A549 (cell line): ENCODE measurements around the gene AK3. TPM values are rescaled to one million over a fixed set of nuclear protein-coding genes. Genes with fewer than 3 reads are reported as not detected.

ENCODE experiments used
- ATAC-seq, 2 experiments: fragments of 200-7000 bp in 1 of 2; fragments of >200 bp in 1 of 2; cut with Nextera tagmentation in 1 of 2; cut with Tn5 transposase in 1 of 2; 3 replicates each; pipeline versions ENCODE4 v1.8.0 to v1.9.1; 2018 to 2020; ENCODE audit warnings: mild to moderate bottlenecking in 1 of 2, moderate library complexity in 1 of 2
- CTCF ChIA-PET: fragments of 300-600 bp; sonication (Branson Sonifier 250); formaldehyde crosslinking; extraction: SDS; loops from one replicate; lab custom pipeline; 2021; ENCODE audit warnings: antibody characterized with exemption, inconsistent platforms; lab: Yijun Ruan, JAX
- POLR2A ChIA-PET: fragments of 350-600 bp; formaldehyde crosslinking; extraction: SDS; loops from one replicate; lab custom pipeline; 2021; ENCODE audit warnings: antibody characterized with exemption, inconsistent platforms; lab: Yijun Ruan, JAX
- DNase-seq, 2 experiments: peaks; one replicate each; pipeline versions ENCODE4 v3.0.0 to v3.0.0-alpha.2; 2011 to 2016; ENCODE audit warnings: low read depth in 1 of 2, low spot score in 1 of 2
- FAIRE-seq: peaks from 2 replicates; lab custom pipeline; 2011; peaks lifted over from hg19 to GRCh38; lab: Jason Lieb, UNC
- H3K27ac ChIP-seq, 2 experiments: fragments of >200 bp; sonication (Bioruptor Twin); formaldehyde crosslinking; 3 replicates each; pipeline ENCODE4 v1.5.1; 2016 to 2017
- H3K4me1 ChIP-seq: fragments of >200 bp; sonication (Bioruptor Twin); formaldehyde crosslinking; 3 replicates; pipeline ENCODE4 v1.6.1; 2016
- H3K4me2 ChIP-seq: fragments of >200 bp; sonication (Bioruptor Twin); formaldehyde crosslinking; 3 replicates; pipeline ENCODE4 v1.6.1; 2016
- H3K4me3 ChIP-seq: fragments of >200 bp; sonication (Bioruptor Twin); formaldehyde crosslinking; 3 replicates; pipeline ENCODE4 v1.5.1; 2016
- H3K9me3 ChIP-seq: fragments of >200 bp; sonication (Bioruptor Twin); formaldehyde crosslinking; 3 replicates; pipeline ENCODE4 v1.6.1; 2016
- ATOH8 ChIP-seq: fragments of 250-450 bp; sonication (Bioruptor Pico); IDR thresholded peaks from 2 replicates; pipeline ENCODE4 v1.5.0; 2020; ENCODE audit warnings: low read depth, mild to moderate bottlenecking, moderate library complexity
- BHLHE40 ChIP-seq: IDR thresholded peaks from 2 replicates; pipeline ENCODE4 v1.6.1; 2012; ENCODE audit warnings: low read depth, low read length, inconsistent platforms
- CBX2 ChIP-seq: fragments of 200-600 bp; sonication (generic); IDR thresholded peaks from 2 replicates; pipeline ENCODE4 v1.6.1; 2016; ENCODE audit warnings: low read depth, mild to moderate bottlenecking, borderline replicate concordance
- CBX8 ChIP-seq: fragments of 200-600 bp; sonication (generic); IDR thresholded peaks from 2 replicates; pipeline ENCODE4 v1.6.1; 2016
- CHD4 ChIP-seq: fragments of 200-600 bp; sonication (generic); IDR thresholded peaks from 2 replicates; pipeline ENCODE4 v1.6.1; 2016; ENCODE audit warnings: antibody characterized with exemption, mild to moderate bottlenecking, borderline replicate concordance
- CTCF ChIP-seq: fragments of >200 bp; sonication (Bioruptor Twin); formaldehyde crosslinking; IDR thresholded peaks from 3 replicates; pipeline ENCODE4 v1.5.1; 2016
- GATA3 ChIP-seq: IDR thresholded peaks from 2 replicates; pipeline ENCODE4 v1.6.1; 2012; ENCODE audit warnings: borderline replicate concordance
- HDAC2 ChIP-seq: fragments of 200-600 bp; sonication (generic); IDR thresholded peaks from 2 replicates; pipeline ENCODE4 v1.6.1; 2016
- HOXB13 ChIP-seq: fragments of 250-450 bp; sonication (Bioruptor Pico); IDR thresholded peaks from 2 replicates; pipeline ENCODE4 v1.5.0; 2020; ENCODE audit warnings: low read depth, mild to moderate bottlenecking, moderate library complexity
- JUN ChIP-seq, 2 experiments: fragments of >200 bp; sonication (Bioruptor Twin); formaldehyde crosslinking; IDR thresholded peaks; 2 replicates in 1 of 2; 3 replicates in 1 of 2; pipeline ENCODE4 v1.6.1; 2016 to 2017
- MAX ChIP-seq: IDR thresholded peaks from 2 replicates; pipeline ENCODE4 v1.6.1; 2012
- NFE2L2 ChIP-seq: fragments of 150-350 bp; conservative IDR thresholded peaks from 2 replicates; pipeline ENCODE4 v1.6.1; 2014; ENCODE audit warnings: low read length
- PHF8 ChIP-seq: fragments of 200-600 bp; sonication (generic); IDR thresholded peaks from 2 replicates; pipeline ENCODE4 v1.6.1; 2016; ENCODE audit warnings: low read depth, mild to moderate bottlenecking, antibody characterized with exemption, moderate library complexity, borderline replicate concordance
- POLR2A ChIP-seq: IDR thresholded peaks from 2 replicates; pipeline ENCODE4 v1.6.1; 2012; ENCODE audit warnings: mild to moderate bottlenecking, low read length
- POLR2AphosphoS2 ChIP-seq: conservative IDR thresholded peaks from 2 replicates; pipeline ENCODE4 v1.6.1; 2012; ENCODE audit warnings: low read length, improper control_type of control experiment, inconsistent platforms
- RAD21 ChIP-seq, 2 experiments: fragments of >200 bp in 1 of 2; sonication (Bioruptor Twin) in 1 of 2; formaldehyde crosslinking in 1 of 2; IDR thresholded peaks in 1 of 2; conservative IDR thresholded peaks in 1 of 2; 2 replicates in 1 of 2; 3 replicates in 1 of 2; pipeline ENCODE4 v1.6.1; 2012 to 2018; ENCODE audit warnings: inconsistent platforms in 1 of 2
- RNF2 ChIP-seq: fragments of 200-600 bp; sonication (generic); IDR thresholded peaks from 2 replicates; pipeline ENCODE4 v1.6.1; 2016; ENCODE audit warnings: low read depth, mild to moderate bottlenecking, antibody characterized with exemption, moderate library complexity, borderline replicate concordance
- SMC3 ChIP-seq: fragments of >200 bp; sonication (Bioruptor Twin); formaldehyde crosslinking; IDR thresholded peaks from 3 replicates; pipeline ENCODE4 v1.6.1; 2018; ENCODE audit warnings: inconsistent platforms
- SREBF2 ChIP-seq: fragments of 450-650 bp; IDR thresholded peaks from 2 replicates; pipeline ENCODE4 v1.6.1; 2014; ENCODE audit warnings: mild to moderate bottlenecking, moderate library complexity
- TP53 ChIP-seq: fragments of 250-450 bp; sonication (Bioruptor Pico); IDR thresholded peaks from 2 replicates; pipeline ENCODE4 v1.5.0; 2021; ENCODE audit warnings: mild to moderate bottlenecking, moderate library complexity
- USF2 ChIP-seq: fragments of 450-650 bp; IDR thresholded peaks from 2 replicates; pipeline ENCODE4 v1.6.1; 2014; ENCODE audit warnings: antibody characterized with exemption
- WGBS: methylation state at CpG from one replicate; pipeline ENCODE4 v1.1.6; 2017; ENCODE audit errors: missing lambda C conversion rate; 5-methylcytosine and 5-hydroxymethylcytosine counted together
- polyA minus RNA-seq: library from RNA; depleted of rRNA, polyadenylated mRNA; stranded (reverse); fragments of >200 nt; gene quantifications from 2 replicates; pipeline ENCODE4 v1.2.3, GENCODE V29; 2011; rRNA and poly(A)+ RNA removed
- polyA plus RNA-seq, 4 experiments: library from polyadenylated mRNA; depleted of rRNA in 3 of 4; stranded (reverse); fragments of >200 nt; fragmentation: RNase III in 1 of 4; extraction: RNeasy Plus Mini Kit Qiagen cat#74134 plus additional on column Dnase treatment in 1 of 4; gene quantifications; 2 replicates in 3 of 4; 3 replicates in 1 of 4; pipeline ENCODE4 v1.2.3, GENCODE V29; 2011 to 2017
- TF ChIP-seq, protein P1 (sequence below): fragments of 250-450 bp; sonication (Bioruptor Pico); IDR thresholded peaks from 2 replicates; pipeline ENCODE4 v1.5.0; 2021; ENCODE audit warnings: mild to moderate bottlenecking, moderate library complexity, borderline replicate concordance
- TF ChIP-seq, protein P2 (sequence below): fragments of >200 bp; sonication (Bioruptor Twin); formaldehyde crosslinking; IDR thresholded peaks from 3 replicates; pipeline ENCODE4 v1.6.1; 2016
- TF ChIP-seq, protein P3 (sequence below): IDR thresholded peaks from 2 replicates; pipeline ENCODE4 v1.6.1; 2012; ENCODE audit warnings: low read depth, borderline replicate concordance

Gene AK3
- 70.4 and 83.0 TPM in 2 replicates for polyA plus RNA-seq (2011; rRNA removed)
- 14.9 and 21.0 TPM in 2 replicates for polyA plus RNA-seq (2012; cell fraction: cytosol; rRNA removed)
- polyA plus RNA-seq (2012; cell fraction: nucleus; rRNA removed): 6.3 and 8.9 TPM in 2 replicates
- 42.6 to 51.0 TPM (median 49.0 TPM) in 3 replicates for polyA plus RNA-seq (2017; fragmentation: RNase III; extraction: RNeasy Plus Mini Kit Qiagen cat#74134 plus additional on column Dnase treatment)
- polyA minus RNA-seq: 22.6 and 31.3 TPM in 2 replicates

DNA sequence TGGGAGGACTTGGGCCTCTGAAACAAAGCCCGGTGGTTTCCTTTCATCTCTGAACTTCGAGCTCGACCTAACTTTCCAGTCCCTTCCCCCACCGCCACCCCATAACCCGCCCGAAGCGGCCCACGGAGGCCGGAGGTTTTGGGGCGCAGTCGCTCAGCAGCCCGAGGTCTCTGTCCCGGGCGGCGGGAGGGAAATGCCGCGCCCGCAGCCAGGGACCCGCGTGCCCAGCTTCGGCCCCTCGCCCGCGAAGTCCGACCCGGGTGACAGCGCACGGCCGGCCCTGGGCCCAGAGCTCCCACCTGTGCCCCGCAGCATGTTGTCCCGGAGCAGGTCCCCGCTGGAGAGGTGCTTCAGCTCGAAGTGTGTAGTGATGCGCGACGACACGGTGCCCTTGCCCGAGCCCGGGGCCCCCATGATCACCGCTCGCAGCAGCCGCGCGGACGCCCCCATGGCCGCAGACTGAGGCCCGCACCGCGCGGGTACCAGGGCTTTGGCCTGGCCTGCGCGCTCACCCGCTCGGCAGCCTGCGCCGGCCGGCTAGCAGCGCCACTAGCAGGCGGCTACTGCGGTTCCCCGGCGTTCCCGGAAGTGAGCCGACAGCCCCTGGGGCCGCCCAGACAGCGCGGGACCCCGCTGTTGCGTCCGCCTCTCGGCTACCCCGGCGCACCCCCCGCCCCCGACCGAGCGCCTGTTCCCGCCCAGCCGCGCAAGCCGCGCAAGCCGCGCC lies at the start of gene AK3:
TSS of gene AK3 (minus strand) at position 565 of the 727 bp plus-strand sequence. CDS start at position 450, 115 bp downstream.
- H3K4me2 ChIP-seq: peak within 1 kb of the TSS; percentile 75
- FAIRE-seq (no peak), ATAC-seq (peak; percentile 92 to 95), DNase-seq (peak; percentile 87 to 89)
- ChIA-PET CTCF (interaction anchor here (0.6 to 8.0 kb wide), 16 partner anchors 11 to 375 kb away, joined by 3 to 69 read pairs (median 6); partner anchors contain the start of genes JAK2 and SPATA6L), POLR2A (interaction anchor here (0.8 to 2.2 kb wide), 12 partner anchors 9 to 1897 kb away, joined by 3 to 12 read pairs (median 4); partner anchors contain the start of genes CDC37L1, PLGRKT, PUM3 and RCL1)
- peaks cover 24% of the 10 kb centered on the region for H3K4me1 ChIP-seq
- H3K27ac ChIP-seq: peak within 1 kb of the TSS; percentile 88 to 92
- no peaks in the 10 kb centered on the region for H3K9me3 ChIP-seq
- under 1% methylated on average over 38 of the region's 84 CpGs for WGBS
- peak within 1 kb of the TSS; percentile 88 for H3K4me3 ChIP-seq
- TF ChIP-seq CTCF: peak; percentile 29; the same call in 2 of the 3 replicates
- TF ChIP-seq JUN (IDR thresholded peaks at IDR 0.05): peak; percentile 58 to 71; a peak in 3 of 5 replicates
- TF ChIP-seq, protein P1, sequence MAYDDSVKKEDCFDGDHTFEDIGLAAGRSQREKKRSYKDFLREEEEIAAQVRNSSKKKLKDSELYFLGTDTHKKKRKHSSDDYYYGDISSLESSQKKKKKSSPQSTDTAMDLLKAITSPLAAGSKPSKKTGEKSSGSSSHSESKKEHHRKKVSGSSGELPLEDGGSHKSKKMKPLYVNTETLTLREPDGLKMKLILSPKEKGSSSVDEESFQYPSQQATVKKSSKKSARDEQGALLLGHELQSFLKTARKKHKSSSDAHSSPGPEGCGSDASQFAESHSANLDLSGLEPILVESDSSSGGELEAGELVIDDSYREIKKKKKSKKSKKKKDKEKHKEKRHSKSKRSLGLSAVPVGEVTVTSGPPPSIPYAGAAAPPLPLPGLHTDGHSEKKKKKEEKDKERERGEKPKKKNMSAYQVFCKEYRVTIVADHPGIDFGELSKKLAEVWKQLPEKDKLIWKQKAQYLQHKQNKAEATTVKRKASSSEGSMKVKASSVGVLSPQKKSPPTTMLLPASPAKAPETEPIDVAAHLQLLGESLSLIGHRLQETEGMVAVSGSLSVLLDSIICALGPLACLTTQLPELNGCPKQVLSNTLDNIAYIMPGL: peak; percentile 60; the same call in 1 of the 2 replicates
- TF ChIP-seq POLR2A: peak; percentile 89
- peak; percentile 20; the same call in 1 of the 3 replicates for TF ChIP-seq SMC3
- TF ChIP-seq, protein P2, sequence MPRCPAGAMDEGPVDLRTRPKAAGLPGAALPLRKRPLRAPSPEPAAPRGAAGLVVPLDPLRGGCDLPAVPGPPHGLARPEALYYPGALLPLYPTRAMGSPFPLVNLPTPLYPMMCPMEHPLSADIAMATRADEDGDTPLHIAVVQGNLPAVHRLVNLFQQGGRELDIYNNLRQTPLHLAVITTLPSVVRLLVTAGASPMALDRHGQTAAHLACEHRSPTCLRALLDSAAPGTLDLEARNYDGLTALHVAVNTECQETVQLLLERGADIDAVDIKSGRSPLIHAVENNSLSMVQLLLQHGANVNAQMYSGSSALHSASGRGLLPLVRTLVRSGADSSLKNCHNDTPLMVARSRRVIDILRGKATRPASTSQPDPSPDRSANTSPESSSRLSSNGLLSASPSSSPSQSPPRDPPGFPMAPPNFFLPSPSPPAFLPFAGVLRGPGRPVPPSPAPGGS: peak; percentile 64; the same call in 2 of the 3 replicates
- TF ChIP-seq, protein P3, sequence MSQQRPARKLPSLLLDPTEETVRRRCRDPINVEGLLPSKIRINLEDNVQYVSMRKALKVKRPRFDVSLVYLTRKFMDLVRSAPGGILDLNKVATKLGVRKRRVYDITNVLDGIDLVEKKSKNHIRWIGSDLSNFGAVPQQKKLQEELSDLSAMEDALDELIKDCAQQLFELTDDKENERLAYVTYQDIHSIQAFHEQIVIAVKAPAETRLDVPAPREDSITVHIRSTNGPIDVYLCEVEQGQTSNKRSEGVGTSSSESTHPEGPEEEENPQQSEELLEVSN: peak; percentile 78
- peak; percentile 84; the same call in 1 of the 2 replicates for TF ChIP-seq PHF8
- no peak for TF ChIP-seq CBX8
- TF ChIP-seq SREBF2: no peak
- no peak for TF ChIP-seq NFE2L2
- peak; percentile 87 for TF ChIP-seq MAX
- TF ChIP-seq RAD21 (conservative IDR thresholded peaks at IDR 0.05 in 1 of 2, IDR thresholded peaks at IDR 0.05 in 1 of 2): peak; percentile 21 to 52; a peak in 3 of 5 replicates
- no peak for TF ChIP-seq RNF2

DNA sequence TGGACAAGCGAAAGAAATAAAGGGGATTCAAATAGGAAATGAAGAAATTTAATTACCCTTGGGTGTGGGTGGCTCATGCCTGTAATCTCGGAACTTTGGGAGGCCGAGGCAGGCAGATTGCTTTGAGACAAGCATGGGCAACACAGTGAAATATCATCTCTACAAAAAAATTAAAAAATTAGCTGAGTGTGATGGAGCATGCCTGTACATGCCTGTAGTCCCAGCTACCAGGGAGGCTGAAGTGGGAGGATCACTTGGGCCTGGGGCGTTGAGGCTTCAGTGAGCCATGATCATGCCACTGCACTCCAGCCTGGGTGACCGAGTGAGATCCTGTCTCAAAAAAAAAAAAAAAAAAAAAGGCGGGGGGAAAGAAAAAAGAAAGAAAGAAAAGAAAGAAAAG lies 47.7 kb upstream of the AK3 start:
- ATAC-seq (no peak), FAIRE-seq (no peak), DNase-seq (no peak)
- H3K4me2 ChIP-seq: no peak overlapping the region
- ChIA-PET CTCF (interaction anchor here (0.7 to 2.6 kb wide), 3 partner anchors 21 to 199 kb away, joined by 3 to 8 read pairs (median 4); no protein-coding TSS in a partner anchor), POLR2A (no interaction called here)
- H3K4me3 ChIP-seq: no peak overlapping the region
- no peaks in the 10 kb centered on the region for H3K9me3 ChIP-seq
- WGBS: 66% methylated on average over 6 of the region's 6 CpGs
- H3K27ac ChIP-seq: no peak overlapping the region
- no peaks in the 10 kb centered on the region for H3K4me1 ChIP-seq
- TF ChIP-seq POLR2AphosphoS2: no peak
- no peak for TF ChIP-seq SMC3
- TF ChIP-seq TP53 (CRISPR knock-in tag): no peak
- TF ChIP-seq CBX2: no peak
- TF ChIP-seq GATA3: no peak
- no peak for TF ChIP-seq HOXB13 (CRISPR knock-in tag)
- TF ChIP-seq HDAC2: no peak
- TF ChIP-seq BHLHE40: no peak
- no peak for TF ChIP-seq POLR2A
- TF ChIP-seq ATOH8 (CRISPR knock-in tag): no peak
- no peak for TF ChIP-seq RAD21 (conservative IDR thresholded peaks at IDR 0.05 in 1 of 2, IDR thresholded peaks at IDR 0.05 in 1 of 2)
- TF ChIP-seq USF2: no peak
- TF ChIP-seq CTCF: no peak
- no peak for TF ChIP-seq CHD4
